ENCODE data around the gene GATA2. TPM values are rescaled to one million over a fixed set of nuclear protein-coding genes. Genes with fewer than 3 reads are reported as not detected.

Gene GATA2
- polyA plus RNA-seq, 3 donors = 28.4 to 38.9 (median 36.4) TPM

DNA sequence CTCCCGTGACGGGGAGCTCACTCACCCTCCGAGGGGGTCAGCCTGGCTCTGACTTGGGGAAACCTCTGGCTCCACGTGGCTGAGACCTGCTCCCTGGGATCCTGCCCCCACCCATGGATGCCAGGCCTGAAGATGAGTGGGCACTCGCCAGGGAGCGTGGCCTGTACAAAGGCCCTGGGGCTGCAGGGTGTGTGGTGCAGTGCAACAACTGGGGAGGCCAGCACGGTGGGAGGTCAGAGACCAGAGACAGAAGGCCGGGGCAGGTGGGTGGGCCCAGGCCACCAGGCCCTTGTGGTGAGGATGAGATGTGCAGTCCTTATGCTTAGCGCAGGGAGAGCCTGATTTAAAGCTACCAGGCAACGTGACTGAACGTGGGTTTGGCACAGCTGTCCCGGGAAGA lies 31.3 kb downstream of the GATA2 start:
- DNase-seq (ENCODE audit: low read depth in 3 of 3, low spot score in 2 of 3) = no peak

GRCh38 chr3:128459461-128459820 lies 33.6 kb downstream of the GATA2 start:
- no peak for DNase-seq (ENCODE audit: low read depth in 3 of 3, low spot score in 2 of 3)

- no peak for DNase-seq (ENCODE audit: low read depth in 3 of 3, low spot score in 2 of 3)
Observed at GRCh38 chr3:128458746-128459460, 34.1 kb downstream of the GATA2 start.

- DNase-seq (ENCODE audit: low read depth in 3 of 3, low spot score in 2 of 3) = no peak
Observed at GRCh38 chr3:128457937-128458336, 35.1 kb downstream of the GATA2 start.

DNA sequence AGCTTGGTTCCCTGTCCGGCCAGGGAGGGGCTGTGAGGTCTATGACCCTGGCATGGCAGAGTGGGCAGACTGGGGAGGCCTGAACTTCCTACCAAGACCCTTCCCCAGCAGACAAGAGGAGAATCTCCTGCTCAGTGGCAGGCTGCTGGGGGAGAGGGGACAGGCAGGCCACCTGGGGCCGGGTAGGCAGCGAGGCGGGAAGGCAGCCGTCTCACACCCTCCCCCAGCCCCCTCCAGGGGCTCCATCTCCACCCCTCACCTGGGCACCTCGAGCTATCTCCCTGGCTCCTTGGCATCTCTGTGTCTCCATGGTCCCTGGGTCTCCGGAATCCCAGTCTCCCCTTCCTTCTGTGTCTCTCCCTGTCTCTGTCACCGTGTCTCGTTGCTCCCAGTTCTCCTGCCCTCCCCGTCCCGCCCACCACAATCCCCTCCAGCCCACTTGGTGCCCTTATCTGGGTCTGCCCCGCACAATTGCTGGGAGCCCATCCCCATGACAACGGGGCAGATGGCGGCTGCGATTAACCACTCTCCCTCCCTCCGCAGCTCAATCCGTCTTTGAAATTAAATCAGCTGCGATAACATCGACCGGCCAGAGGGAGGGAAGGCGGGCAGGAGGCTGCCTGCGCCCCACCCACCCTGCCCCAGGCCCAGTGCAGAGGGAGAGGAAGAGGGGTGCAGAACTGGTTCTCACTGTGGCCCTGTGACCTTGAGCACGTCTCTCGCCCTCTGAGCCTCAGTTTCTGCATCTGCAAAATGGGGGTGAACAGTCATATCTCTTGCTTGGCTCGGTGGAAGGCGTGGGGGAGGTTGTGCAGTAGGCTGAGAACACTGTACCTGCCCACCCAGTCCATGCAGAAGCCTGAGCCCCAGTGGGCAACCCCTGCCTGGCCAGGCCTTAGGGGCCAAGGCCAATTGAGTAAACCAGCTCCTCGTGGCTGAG lies 36.0 kb downstream of the GATA2 start:
- DNase-seq (ENCODE audit: low read depth in 3 of 3, low spot score in 2 of 3) = no peak

DNA sequence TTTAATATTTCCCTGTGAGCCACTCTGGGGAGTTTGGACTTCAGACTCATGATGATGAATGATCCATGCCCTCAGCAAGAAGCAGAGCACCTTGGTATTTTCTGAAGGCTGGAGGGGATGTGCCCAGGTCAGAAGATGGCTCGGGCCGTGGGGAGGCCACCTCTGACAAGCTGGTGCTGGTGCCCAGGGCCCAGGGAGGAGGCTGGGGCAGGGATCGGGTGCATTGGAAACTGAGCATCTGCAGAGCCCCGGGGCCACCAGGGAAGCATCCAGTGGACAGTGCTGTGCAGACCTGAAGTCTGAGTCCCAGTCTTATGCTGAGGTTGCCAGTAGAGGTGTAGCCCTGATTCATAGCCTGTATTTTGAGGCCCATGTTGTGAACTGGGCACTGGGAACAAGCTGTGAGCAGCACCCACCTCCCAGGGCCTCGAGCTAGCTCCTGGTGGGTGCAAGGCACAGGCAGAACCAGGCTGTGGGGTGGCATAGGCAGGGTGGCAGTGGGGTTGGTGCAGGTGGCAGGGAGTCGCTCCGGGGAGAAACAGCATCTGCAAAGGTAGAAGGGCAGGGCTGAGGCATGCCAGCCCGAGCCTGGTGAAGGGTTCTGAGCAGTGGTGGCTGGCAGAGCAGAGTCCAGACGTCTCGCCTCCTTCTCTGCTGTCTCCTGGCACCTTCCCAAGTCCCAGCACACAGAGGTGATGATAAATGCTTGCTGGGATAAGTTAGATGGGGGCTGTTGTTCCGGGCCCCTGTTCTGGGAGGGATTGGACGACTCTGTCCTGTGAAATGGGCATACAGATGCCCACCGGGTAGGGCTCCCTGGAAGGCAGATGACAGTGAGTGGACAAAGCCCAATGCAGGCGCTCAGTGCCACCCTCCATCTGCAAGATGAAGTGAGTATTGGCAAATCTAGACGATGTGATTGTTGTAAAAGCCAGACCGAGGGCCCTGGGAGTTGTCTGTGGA lies 36.9 kb downstream of the GATA2 start:
- no peak for DNase-seq (ENCODE audit: low read depth in 3 of 3, low spot score in 2 of 3)

DNA sequence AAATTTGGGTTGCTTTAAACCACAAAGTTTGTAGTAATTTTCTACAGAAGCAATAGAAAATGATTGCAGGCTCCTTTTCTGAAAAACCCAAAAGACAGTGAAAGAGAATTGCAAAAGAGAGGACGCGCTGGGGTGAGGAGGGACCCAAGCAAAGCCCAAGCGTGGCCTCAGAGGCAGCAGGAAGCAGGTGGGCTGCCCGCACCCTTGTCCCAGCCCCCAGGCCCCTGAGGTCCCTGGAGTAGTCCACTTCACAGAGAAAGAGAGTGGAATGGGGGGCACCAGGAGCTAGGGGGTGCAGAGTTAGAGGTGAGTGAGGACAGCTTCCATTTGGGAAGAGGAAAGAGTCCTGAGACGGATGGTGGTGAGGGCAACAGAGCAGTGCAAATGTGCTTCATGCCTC lies 37.9 kb downstream of the GATA2 start:
- DNase-seq (ENCODE audit: low read depth in 3 of 3, low spot score in 2 of 3) = no peak

DNA sequence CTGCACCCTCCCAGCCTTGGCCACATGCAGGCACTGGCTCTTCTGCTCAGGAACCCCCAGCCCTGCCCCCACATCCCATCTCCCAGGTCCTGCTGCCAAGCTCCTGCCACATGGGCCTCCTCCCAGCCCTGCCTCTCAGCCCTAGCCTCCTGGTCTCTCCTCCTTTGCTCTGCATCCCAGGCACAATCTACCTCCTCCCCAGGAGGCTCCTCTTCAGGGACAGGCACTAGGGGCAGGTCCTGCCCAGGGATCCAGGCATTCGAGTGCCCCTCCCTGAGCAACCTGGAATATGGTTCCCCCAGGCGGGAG lies 38.7 kb downstream of the GATA2 start:
- DNase-seq (ENCODE audit: low read depth in 3 of 3, low spot score in 2 of 3) = no peak

GRCh38 chr3:128453501-128454309 lies 39.3 kb downstream of the GATA2 start:
- DNase-seq (ENCODE audit: low read depth in 3 of 3, low spot score in 2 of 3) = no peak

GRCh38 chr3:128452678-128453275 lies 40.2 kb downstream of the GATA2 start:
- DNase-seq (ENCODE audit: low read depth in 3 of 3, low spot score in 2 of 3) = no peak

- no peak for DNase-seq (ENCODE audit: low read depth in 3 of 3, low spot score in 2 of 3)
Observed at GRCh38 chr3:128452120-128452519, 40.9 kb downstream of the GATA2 start.

DNA sequence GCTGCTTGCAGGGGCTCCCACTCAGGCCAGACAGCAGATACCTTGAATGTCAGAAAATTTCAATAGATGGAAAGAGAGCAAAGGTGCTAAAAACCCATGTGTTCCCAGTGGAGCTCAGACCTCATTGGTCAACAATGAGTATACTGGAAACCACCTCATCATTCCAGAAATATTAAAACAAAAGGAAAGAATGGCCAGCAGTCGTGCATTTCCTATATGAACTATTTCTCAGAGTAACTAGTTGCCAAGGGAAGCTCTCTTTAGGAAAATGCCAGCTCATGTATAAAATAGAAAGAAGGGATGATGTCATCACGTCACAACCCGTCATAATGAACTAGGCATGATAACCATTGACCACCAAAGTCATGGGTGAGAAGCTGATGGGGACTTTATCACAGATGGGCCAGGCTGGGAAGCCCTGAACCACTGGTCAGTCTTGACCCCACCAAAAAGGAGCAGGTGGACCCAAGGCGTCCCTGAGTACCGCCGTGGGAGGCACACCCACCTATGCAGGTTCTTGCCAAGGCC lies 43.8 kb downstream of the GATA2 start:
- no peak for DNase-seq (ENCODE audit: low read depth in 3 of 3, low spot score in 2 of 3)

GRCh38 chr3:128448491-128448890 lies 44.5 kb downstream of the GATA2 start:
- DNase-seq (ENCODE audit: low read depth in 3 of 3, low spot score in 2 of 3) = no peak

GRCh38 chr3:128447561-128448013 lies 45.4 kb downstream of the GATA2 start:
- no peak for DNase-seq (ENCODE audit: low read depth in 3 of 3, low spot score in 2 of 3)

DNA sequence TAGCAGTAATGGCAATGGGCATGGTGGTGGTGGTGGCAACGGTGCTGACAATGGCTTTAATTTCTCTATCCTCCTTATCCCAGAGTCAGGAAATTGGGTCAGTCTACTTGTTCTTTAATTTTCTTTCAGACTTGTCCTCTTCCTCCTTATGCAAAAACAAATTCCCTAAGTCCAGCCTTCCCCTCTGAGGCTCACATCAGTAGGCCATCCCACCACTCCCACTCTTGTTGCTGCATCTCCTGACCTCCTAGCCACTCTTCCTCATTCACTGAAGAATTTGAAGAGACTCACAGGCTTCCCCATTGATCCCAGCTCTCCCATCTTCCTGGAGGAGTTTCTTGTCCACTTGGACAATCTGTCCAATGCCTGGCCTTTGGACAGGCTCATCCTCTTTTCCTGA lies 46.2 kb downstream of the GATA2 start:
- DNase-seq (ENCODE audit: low read depth in 3 of 3, low spot score in 2 of 3) = no peak

- no peak for DNase-seq (ENCODE audit: low read depth in 3 of 3, low spot score in 2 of 3)
Observed at GRCh38 chr3:128445357-128445756, 47.6 kb downstream of the GATA2 start.

DNA sequence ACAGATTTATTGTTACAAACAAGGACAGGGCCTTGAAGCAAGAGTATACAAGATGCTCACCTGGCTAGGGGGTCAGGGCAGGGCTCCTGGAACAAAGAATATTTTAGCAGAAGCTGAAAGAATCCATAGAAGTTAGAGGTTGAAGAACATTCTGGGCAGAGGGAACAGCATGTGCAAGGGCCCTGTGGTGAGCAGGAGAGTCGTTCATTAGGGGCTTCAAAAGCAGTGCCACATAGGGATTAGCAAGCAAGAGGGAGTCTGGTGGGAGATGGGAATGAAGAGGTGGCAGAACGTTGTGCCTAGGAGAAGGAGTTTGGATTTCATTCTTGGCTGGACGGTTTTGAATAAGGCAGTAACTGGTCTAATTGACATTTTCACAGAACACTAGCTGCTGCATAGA lies 49.2 kb downstream of the GATA2 start:
- no peak for DNase-seq (ENCODE audit: low read depth in 3 of 3, low spot score in 2 of 3)

GRCh38 chr3:128442949-128443348 lies 50.1 kb downstream of the GATA2 start:
- no peak for DNase-seq (ENCODE audit: low read depth in 3 of 3, low spot score in 2 of 3)

DNA sequence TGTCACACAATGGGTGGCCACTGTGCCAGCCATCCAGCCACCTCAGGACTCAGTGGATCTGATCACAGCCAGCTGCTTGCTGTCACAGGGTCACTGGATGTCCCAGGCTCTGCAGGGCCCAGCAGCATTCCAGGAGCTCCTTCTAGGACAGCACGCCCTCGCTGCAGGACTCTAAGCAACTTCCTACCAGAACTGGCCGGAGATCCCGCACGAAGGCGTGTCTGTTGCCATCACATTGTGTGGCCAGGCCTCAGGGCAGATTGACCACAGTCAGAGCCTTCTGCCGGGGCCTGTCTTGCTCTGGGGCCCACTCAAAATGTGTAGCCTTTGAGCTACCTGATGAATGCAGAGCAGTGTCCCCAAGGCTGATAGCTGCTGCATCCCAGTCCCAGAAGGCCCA lies 50.9 kb downstream of the GATA2 start:
- DNase-seq (ENCODE audit: low read depth in 3 of 3, low spot score in 2 of 3) = no peak
